WTC11 (cell line): ENCODE measurements around the gene CAMKMT.

Experiments used
- JUN ChIP-seq: sonication (generic); formaldehyde crosslinking; IDR thresholded peaks from 2 replicates; pipeline ENCODE4 v1.8.0; 2023; ENCODE audit warnings: mild to moderate bottlenecking, missing genetic modification reagents
- SP1 ChIP-seq: sonication (generic); formaldehyde crosslinking; conservative IDR thresholded peaks from 2 replicates; pipeline ENCODE4 v1.8.1; 2022; ENCODE audit warnings: missing genetic modification reagents
- TCF7 ChIP-seq: sonication (generic); formaldehyde crosslinking; IDR thresholded peaks from 2 replicates; pipeline ENCODE4 v1.8.0; 2022; ENCODE audit warnings: mild to moderate bottlenecking, low read depth, missing genetic modification reagents, moderate library complexity
- TEAD4 ChIP-seq: sonication (generic); formaldehyde crosslinking; IDR thresholded peaks from 2 replicates; pipeline ENCODE4 v1.8.0; 2022; ENCODE audit warnings: mild to moderate bottlenecking, missing genetic modification reagents
- ZNF121 ChIP-seq: sonication (generic); formaldehyde crosslinking; IDR thresholded peaks from 2 replicates; pipeline ENCODE4 v1.8.0; 2023; ENCODE audit warnings: missing genetic modification reagents
- TF ChIP-seq, protein P1 (sequence below): sonication (generic); formaldehyde crosslinking; IDR thresholded peaks from 2 replicates; pipeline ENCODE4 v1.8.1; 2023; ENCODE audit warnings: mild to moderate bottlenecking, missing genetic modification reagents
- TF ChIP-seq, protein P2 (sequence below): fragments of 200-600 bp; IDR thresholded peaks from 2 replicates; pipeline ENCODE4 v1.8.0; 2022; ENCODE audit warnings: antibody characterized with exemption
- TF ChIP-seq, protein P3 (sequence below): sonication (generic); formaldehyde crosslinking; IDR thresholded peaks from 2 replicates; pipeline ENCODE4 v1.8.1; 2022; ENCODE audit warnings: low read depth, mild to moderate bottlenecking, moderate library complexity, missing genetic modification reagents, borderline replicate concordance
- TF ChIP-seq, protein P4 (sequence below): sonication (generic); formaldehyde crosslinking; IDR thresholded peaks from 2 replicates; pipeline ENCODE4 v1.8.0; 2022; ENCODE audit warnings: mild to moderate bottlenecking, missing genetic modification reagents
- TF ChIP-seq, protein P5 (sequence below): sonication (generic); formaldehyde crosslinking; IDR thresholded peaks from 2 replicates; pipeline ENCODE4 v1.8.0; 2023; ENCODE audit warnings: mild to moderate bottlenecking, missing genetic modification reagents
- TF ChIP-seq, protein P6 (sequence below): sonication (generic); formaldehyde crosslinking; IDR thresholded peaks from 2 replicates; pipeline ENCODE4 v1.8.0; 2022; ENCODE audit warnings: mild to moderate bottlenecking, missing genetic modification reagents
- TF ChIP-seq, protein P7 (sequence below): sonication (generic); formaldehyde crosslinking; conservative IDR thresholded peaks from 2 replicates; pipeline ENCODE4 v1.8.1; 2022; ENCODE audit warnings: mild to moderate bottlenecking, missing genetic modification reagents
- TF ChIP-seq, protein P8 (sequence below): sonication (generic); formaldehyde crosslinking; IDR thresholded peaks from 2 replicates; pipeline ENCODE4 v1.8.1; 2023; ENCODE audit warnings: mild to moderate bottlenecking, missing genetic modification reagents
- TF ChIP-seq, protein P9 (sequence below): sonication (generic); formaldehyde crosslinking; conservative IDR thresholded peaks from 2 replicates; pipeline ENCODE4 v1.8.1; 2023; ENCODE audit warnings: mild to moderate bottlenecking, low read depth, missing genetic modification reagents, moderate library complexity

DNA sequence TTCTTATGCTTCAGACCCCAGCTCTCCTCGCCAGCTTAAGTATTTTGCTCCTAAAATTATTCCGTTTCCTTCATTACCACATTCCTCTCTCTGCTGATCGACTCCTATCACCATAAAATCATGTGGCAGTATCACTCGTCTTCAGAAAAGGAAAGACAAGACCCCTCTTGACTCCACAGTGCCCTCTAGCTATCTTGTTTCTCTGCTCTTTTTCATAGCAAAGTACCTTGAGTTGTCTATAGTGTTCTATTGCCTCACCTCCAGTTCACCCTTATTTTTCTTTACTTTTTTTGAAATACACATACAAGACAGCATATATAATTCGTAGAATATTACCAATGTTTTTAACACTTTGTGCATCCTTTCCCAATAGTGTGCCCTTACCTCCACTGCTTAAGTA, 306.6 kb downstream of the CAMKMT start:
- TF ChIP-seq ZNF121 (CRISPR knock-in tag) (no peak), TCF7 (CRISPR knock-in tag) (no peak), JUN (no peak), TEAD4 (CRISPR knock-in tag) (no peak), SP1 (no peak)
- TF ChIP-seq, protein P1, sequence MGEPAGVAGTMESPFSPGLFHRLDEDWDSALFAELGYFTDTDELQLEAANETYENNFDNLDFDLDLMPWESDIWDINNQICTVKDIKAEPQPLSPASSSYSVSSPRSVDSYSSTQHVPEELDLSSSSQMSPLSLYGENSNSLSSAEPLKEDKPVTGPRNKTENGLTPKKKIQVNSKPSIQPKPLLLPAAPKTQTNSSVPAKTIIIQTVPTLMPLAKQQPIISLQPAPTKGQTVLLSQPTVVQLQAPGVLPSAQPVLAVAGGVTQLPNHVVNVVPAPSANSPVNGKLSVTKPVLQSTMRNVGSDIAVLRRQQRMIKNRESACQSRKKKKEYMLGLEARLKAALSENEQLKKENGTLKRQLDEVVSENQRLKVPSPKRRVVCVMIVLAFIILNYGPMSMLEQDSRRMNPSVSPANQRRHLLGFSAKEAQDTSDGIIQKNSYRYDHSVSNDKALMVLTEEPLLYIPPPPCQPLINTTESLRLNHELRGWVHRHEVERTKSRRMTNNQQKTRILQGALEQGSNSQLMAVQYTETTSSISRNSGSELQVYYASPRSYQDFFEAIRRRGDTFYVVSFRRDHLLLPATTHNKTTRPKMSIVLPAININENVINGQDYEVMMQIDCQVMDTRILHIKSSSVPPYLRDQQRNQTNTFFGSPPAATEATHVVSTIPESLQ: no peak
- TF ChIP-seq, protein P2, sequence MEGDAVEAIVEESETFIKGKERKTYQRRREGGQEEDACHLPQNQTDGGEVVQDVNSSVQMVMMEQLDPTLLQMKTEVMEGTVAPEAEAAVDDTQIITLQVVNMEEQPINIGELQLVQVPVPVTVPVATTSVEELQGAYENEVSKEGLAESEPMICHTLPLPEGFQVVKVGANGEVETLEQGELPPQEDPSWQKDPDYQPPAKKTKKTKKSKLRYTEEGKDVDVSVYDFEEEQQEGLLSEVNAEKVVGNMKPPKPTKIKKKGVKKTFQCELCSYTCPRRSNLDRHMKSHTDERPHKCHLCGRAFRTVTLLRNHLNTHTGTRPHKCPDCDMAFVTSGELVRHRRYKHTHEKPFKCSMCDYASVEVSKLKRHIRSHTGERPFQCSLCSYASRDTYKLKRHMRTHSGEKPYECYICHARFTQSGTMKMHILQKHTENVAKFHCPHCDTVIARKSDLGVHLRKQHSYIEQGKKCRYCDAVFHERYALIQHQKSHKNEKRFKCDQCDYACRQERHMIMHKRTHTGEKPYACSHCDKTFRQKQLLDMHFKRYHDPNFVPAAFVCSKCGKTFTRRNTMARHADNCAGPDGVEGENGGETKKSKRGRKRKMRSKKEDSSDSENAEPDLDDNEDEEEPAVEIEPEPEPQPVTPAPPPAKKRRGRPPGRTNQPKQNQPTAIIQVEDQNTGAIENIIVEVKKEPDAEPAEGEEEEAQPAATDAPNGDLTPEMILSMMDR: no peak
- TF ChIP-seq, protein P3, sequence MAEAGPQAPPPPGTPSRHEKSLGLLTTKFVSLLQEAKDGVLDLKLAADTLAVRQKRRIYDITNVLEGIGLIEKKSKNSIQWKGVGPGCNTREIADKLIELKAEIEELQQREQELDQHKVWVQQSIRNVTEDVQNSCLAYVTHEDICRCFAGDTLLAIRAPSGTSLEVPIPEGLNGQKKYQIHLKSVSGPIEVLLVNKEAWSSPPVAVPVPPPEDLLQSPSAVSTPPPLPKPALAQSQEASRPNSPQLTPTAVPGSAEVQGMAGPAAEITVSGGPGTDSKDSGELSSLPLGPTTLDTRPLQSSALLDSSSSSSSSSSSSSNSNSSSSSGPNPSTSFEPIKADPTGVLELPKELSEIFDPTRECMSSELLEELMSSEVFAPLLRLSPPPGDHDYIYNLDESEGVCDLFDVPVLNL (CRISPR knock-in tag): no peak
- TF ChIP-seq, protein P4, sequence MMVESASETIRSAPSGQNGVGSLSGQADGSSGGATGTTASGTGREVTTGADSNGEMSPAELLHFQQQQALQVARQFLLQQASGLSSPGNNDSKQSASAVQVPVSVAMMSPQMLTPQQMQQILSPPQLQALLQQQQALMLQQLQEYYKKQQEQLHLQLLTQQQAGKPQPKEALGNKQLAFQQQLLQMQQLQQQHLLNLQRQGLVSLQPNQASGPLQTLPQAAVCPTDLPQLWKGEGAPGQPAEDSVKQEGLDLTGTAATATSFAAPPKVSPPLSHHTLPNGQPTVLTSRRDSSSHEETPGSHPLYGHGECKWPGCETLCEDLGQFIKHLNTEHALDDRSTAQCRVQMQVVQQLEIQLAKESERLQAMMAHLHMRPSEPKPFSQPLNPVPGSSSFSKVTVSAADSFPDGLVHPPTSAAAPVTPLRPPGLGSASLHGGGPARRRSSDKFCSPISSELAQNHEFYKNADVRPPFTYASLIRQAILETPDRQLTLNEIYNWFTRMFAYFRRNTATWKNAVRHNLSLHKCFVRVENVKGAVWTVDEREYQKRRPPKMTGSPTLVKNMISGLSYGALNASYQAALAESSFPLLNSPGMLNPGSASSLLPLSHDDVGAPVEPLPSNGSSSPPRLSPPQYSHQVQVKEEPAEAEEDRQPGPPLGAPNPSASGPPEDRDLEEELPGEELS: no peak
- TF ChIP-seq, protein P5, sequence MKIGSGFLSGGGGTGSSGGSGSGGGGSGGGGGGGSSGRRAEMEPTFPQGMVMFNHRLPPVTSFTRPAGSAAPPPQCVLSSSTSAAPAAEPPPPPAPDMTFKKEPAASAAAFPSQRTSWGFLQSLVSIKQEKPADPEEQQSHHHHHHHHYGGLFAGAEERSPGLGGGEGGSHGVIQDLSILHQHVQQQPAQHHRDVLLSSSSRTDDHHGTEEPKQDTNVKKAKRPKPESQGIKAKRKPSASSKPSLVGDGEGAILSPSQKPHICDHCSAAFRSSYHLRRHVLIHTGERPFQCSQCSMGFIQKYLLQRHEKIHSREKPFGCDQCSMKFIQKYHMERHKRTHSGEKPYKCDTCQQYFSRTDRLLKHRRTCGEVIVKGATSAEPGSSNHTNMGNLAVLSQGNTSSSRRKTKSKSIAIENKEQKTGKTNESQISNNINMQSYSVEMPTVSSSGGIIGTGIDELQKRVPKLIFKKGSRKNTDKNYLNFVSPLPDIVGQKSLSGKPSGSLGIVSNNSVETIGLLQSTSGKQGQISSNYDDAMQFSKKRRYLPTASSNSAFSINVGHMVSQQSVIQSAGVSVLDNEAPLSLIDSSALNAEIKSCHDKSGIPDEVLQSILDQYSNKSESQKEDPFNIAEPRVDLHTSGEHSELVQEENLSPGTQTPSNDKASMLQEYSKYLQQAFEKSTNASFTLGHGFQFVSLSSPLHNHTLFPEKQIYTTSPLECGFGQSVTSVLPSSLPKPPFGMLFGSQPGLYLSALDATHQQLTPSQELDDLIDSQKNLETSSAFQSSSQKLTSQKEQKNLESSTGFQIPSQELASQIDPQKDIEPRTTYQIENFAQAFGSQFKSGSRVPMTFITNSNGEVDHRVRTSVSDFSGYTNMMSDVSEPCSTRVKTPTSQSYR (CRISPR knock-in tag): no peak
- TF ChIP-seq, protein P6, sequence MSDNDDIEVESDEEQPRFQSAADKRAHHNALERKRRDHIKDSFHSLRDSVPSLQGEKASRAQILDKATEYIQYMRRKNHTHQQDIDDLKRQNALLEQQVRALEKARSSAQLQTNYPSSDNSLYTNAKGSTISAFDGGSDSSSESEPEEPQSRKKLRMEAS: no peak
- TF ChIP-seq, protein P7, sequence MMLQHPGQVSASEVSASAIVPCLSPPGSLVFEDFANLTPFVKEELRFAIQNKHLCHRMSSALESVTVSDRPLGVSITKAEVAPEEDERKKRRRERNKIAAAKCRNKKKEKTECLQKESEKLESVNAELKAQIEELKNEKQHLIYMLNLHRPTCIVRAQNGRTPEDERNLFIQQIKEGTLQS (CRISPR knock-in tag): no peak
- TF ChIP-seq, protein P8, sequence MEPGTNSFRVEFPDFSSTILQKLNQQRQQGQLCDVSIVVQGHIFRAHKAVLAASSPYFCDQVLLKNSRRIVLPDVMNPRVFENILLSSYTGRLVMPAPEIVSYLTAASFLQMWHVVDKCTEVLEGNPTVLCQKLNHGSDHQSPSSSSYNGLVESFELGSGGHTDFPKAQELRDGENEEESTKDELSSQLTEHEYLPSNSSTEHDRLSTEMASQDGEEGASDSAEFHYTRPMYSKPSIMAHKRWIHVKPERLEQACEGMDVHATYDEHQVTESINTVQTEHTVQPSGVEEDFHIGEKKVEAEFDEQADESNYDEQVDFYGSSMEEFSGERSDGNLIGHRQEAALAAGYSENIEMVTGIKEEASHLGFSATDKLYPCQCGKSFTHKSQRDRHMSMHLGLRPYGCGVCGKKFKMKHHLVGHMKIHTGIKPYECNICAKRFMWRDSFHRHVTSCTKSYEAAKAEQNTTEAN (CRISPR knock-in tag): no peak
- TF ChIP-seq, protein P9, sequence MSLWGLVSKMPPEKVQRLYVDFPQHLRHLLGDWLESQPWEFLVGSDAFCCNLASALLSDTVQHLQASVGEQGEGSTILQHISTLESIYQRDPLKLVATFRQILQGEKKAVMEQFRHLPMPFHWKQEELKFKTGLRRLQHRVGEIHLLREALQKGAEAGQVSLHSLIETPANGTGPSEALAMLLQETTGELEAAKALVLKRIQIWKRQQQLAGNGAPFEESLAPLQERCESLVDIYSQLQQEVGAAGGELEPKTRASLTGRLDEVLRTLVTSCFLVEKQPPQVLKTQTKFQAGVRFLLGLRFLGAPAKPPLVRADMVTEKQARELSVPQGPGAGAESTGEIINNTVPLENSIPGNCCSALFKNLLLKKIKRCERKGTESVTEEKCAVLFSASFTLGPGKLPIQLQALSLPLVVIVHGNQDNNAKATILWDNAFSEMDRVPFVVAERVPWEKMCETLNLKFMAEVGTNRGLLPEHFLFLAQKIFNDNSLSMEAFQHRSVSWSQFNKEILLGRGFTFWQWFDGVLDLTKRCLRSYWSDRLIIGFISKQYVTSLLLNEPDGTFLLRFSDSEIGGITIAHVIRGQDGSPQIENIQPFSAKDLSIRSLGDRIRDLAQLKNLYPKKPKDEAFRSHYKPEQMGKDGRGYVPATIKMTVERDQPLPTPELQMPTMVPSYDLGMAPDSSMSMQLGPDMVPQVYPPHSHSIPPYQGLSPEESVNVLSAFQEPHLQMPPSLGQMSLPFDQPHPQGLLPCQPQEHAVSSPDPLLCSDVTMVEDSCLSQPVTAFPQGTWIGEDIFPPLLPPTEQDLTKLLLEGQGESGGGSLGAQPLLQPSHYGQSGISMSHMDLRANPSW (CRISPR knock-in tag): no peak
